ENCODE measurements around the gene PDE7B.

The PDE7B gene

GRCh38 chr6:136036601-136037000, 185.1 kb downstream of the PDE7B start:
- DNase-seq, result no peak

GRCh38 chr6:136037242-136037875, 185.9 kb downstream of the PDE7B start:
- no peak for DNase-seq

GRCh38 chr6:136037876-136038460, 186.5 kb downstream of the PDE7B start:
- DNase-seq, result no peak

GRCh38 chr6:136038531-136038930, 187.0 kb downstream of the PDE7B start:
- DNase-seq, result no peak

GRCh38 chr6:136039185-136039584, 187.7 kb downstream of the PDE7B start:
- no peak for DNase-seq

- no peak for DNase-seq
Observed at GRCh38 chr6:136050475-136050874, 199.0 kb downstream of the PDE7B start.

GRCh38 chr6:136051140-136051775, 199.8 kb downstream of the PDE7B start:
- DNase-seq, result no peak

DNA sequence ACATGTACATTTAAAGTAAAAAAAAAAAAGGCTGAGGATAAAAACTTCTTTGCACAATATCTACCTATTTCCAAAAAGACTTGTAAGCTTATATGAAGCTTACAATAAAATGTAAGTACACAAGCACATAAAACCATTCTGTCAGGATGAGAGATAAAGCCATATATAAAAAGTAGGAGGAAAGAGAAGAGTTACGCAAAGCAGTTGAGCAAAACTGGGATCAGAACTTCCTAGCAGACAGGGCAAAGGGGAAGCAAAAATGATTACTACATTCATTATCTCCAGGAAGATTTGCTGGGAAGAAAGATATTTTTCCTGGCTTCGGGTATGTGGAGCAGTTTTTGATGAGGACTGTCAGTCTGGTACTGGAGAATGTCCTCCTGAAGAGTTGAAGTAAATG, 200.5 kb downstream of the PDE7B start:
- no peak for DNase-seq

DNA sequence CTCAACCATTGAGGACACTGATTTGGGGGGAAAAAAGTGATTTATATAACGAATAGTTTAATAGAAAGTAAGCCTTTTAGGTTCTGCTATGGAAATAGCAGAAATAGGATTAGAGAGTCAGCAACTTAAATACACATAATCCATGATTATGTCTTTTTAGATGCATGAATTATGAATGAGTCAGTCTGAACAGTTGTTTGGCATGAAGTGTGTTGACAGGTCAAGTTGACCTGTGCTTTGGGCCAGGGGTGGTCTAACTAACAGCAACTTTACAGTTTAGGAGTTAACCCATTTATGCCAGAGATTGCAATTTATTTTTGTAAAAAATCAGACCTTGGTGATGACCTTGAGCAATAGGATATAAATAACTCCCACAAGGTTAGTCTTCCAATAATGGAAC, 207.4 kb downstream of the PDE7B start:
- DNase-seq, result no peak

DNA sequence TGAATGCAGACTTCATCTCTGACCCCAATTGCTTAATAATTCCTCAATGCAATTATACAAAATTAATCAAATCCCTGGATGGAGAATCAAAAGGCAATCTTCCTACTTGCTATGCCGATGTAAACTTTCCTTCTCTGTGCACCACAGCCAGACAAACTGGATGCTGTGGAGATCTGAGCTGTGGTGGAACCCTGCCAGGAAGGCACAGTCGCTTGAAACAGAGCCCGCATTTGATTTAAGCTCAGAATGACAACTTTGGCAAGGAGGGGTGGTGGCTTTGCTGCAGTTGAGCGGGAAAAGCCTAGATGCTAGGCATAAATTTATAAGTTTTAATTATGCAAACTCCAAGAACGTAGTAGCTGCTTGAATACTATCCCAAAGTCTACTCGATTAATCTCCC, 207.8 kb downstream of the PDE7B start:
- no peak for DNase-seq

- DNase-seq, result no peak
Observed at GRCh38 chr6:136060052-136060451, 208.6 kb downstream of the PDE7B start.

- no peak for DNase-seq
Observed at GRCh38 chr6:136060759-136061158, 209.3 kb downstream of the PDE7B start.

GRCh38 chr6:136061701-136062100, 210.2 kb downstream of the PDE7B start:
- DNase-seq, result no peak

DNA sequence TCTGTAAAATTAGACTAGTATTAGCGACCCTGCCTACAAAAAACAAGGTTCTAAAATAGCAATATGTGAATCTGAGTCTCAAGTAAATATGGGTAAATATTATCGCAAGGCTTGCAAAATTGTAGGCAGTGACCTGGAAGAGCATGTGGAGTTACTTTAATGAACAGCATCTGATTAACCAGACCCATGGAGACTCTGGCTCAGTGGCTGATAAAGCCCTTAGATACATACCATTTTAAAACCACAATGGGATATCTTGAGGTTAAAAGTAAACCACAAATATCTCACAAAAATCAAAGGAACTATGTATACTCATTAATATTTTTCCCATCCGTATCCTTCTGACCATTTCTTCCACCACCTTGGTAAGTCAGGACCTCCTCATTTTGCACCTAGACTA, 211.6 kb downstream of the PDE7B start:
- no peak for DNase-seq

DNA sequence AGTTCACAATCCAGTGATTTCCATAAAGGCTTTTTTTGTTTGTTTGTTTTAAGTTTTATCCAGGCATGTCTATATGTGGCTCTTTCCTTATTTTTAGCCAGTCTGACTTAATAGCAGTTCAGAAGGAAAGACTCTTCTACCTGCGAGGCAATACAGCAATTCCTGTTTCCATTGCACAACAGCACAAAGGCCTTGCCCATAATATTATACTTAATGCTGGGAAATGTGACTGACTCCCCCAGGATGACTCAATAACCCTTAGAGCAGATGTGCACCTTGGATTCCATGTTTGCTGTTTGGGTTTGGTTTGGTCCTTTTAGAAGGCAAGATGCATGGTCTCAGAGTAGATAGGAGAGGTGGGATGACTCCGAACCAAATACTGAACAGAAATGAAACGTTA, 214.5 kb downstream of the PDE7B start:
- DNase-seq, result no peak

- DNase-seq, result no peak
Observed at GRCh38 chr6:136067731-136068341, 216.3 kb downstream of the PDE7B start.

- no peak for DNase-seq
Observed at GRCh38 chr6:136069119-136069518, 217.6 kb downstream of the PDE7B start.

- no peak for DNase-seq
Observed at GRCh38 chr6:136070815-136071214, 219.3 kb downstream of the PDE7B start.

- no peak for DNase-seq
Observed at GRCh38 chr6:136072691-136073090, 221.2 kb downstream of the PDE7B start.

- no peak for DNase-seq
Observed at GRCh38 chr6:136073216-136073615, 221.7 kb downstream of the PDE7B start.

DNA sequence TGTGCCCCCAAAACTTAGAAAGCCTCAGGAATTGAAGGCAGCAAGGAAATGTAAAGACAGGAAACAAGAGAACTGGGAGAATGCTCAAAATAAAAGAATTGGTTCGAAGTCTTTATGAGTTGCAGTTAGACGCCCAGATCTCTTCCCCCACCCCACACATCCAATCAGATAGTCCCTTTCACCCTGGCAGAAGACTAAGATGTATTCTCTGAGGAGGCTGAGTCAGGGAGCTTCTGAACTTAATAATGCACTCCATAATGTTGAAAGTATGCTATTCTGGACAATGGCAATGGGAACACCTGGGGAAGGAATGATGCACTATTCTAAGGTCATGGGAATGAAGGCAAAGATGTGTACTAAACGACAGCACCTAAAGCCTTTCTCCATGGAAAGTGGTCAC, 225.0 kb downstream of the PDE7B start:
- no peak for DNase-seq

- DNase-seq, result no peak
Observed at GRCh38 chr6:136077834-136078576, 226.5 kb downstream of the PDE7B start.

All from activated effector memory CD4-positive, alpha-beta T cell treated with anti-CD3 and anti-CD28 coated beads, Interleukin-2, amount 50 U/mL, for 16 hours (primary cell).